B cell (primary cell): ENCODE measurements around the gene RFX3. TPM values are rescaled to one million over a fixed set of nuclear protein-coding genes. Genes with fewer than 3 reads are reported as not detected.

Experiments used
- ATAC-seq: fragments of 200-7000 bp; cut with Tn5 transposase; one replicate; pipeline ENCODE4 v1.10.0; 2021; ENCODE audit warnings: low read depth, mild to moderate bottlenecking, moderate number of reproducible peaks, moderate library complexity
- CTCF ChIA-PET: fragments of 350-600 bp; sonication (Branson Sonifier 250); formaldehyde crosslinking; loops from one replicate; lab custom pipeline; 2021; ENCODE audit warnings: antibody characterized with exemption, inconsistent platforms; lab: Charles Lee
- POLR2A ChIA-PET: fragments of 350-600 bp; sonication (Branson Sonifier 250); formaldehyde crosslinking; loops from one replicate; lab custom pipeline; 2021; ENCODE audit warnings: antibody characterized with exemption; lab: Charles Lee
- DNase-seq: peaks from one replicate; pipeline ENCODE4 v3.0.0; 2013
- H2AFZ ChIP-seq: 2 replicates; pipeline ENCODE4 v1.6.1; 2012; ENCODE audit warnings: mild to moderate bottlenecking, low read depth, low read length; ENCODE audit not compliant: insufficient read depth, poor library complexity, severe bottlenecking
- H3K27ac ChIP-seq, 2 donors: 1 replicate in 1 of 2; 2 replicates in 1 of 2; pipeline ENCODE4 v1.5.1; 2012 to 2013; ENCODE audit warnings: low read length in 2 of 2, mild to moderate bottlenecking in 2 of 2, moderate library complexity in 1 of 2
- H3K27me3 ChIP-seq, 4 experiments: fragments of 200-600 bp in 1 of 4; sonication (generic) in 1 of 4; replicated peaks in 1 of 4; 1 replicate in 2 of 4; 2 replicates in 2 of 4; pipeline versions ENCODE4 v1.6.1 to v1.7.0; 2013 to 2016; ENCODE audit warnings: low read length in 3 of 4, mild to moderate bottlenecking in 2 of 4, mixed read lengths in 1 of 4, moderate library complexity in 1 of 4; ENCODE audit not compliant: insufficient read depth in 4 of 4, control insufficient read depth in 3 of 4; ENCODE audit errors: control extremely low read depth in 1 of 4
- H3K36me3 ChIP-seq, 2 experiments: replicated peaks in 1 of 2; 1 replicate in 1 of 2; 2 replicates in 1 of 2; pipeline versions ENCODE4 v1.6.1 to v1.7.1; 2013; ENCODE audit warnings: low read length in 1 of 2; ENCODE audit not compliant: insufficient read depth in 2 of 2, control insufficient read depth in 1 of 2; ENCODE audit errors: control extremely low read depth in 1 of 2, extremely low read depth in 1 of 2
- H3K4me1 ChIP-seq, 2 donors: fragments of 200-600 bp in 1 of 2; sonication (generic) in 1 of 2; 1 replicate in 1 of 2; 2 replicates in 1 of 2; pipeline versions ENCODE4 v1.5.1 to v1.6.1; 2013 to 2017; ENCODE audit warnings: low read length in 2 of 2; ENCODE audit not compliant: control insufficient read depth in 2 of 2, insufficient read depth in 2 of 2
- H3K4me2 ChIP-seq: replicated peaks from 2 replicates; pipeline ENCODE3; 2012; ENCODE audit warnings: mild to moderate bottlenecking, low read depth, low read length; ENCODE audit not compliant: poor library complexity, severe bottlenecking
- H3K4me3 ChIP-seq, 5 experiments: fragments of 200-600 bp in 1 of 5; sonication (generic) in 1 of 5; 1 replicate in 3 of 5; 2 replicates in 2 of 5; pipeline versions ENCODE4 v1.5.1 to v1.7.0; 2011 to 2016; ENCODE audit warnings: low read length in 4 of 5, mild to moderate bottlenecking in 4 of 5, low read depth in 2 of 5, control low read depth in 1 of 5, moderate library complexity in 1 of 5; ENCODE audit not compliant: insufficient read depth in 1 of 5; ENCODE audit errors: control extremely low read depth in 1 of 5, extremely low read depth in 1 of 5
- H3K79me2 ChIP-seq: fragments of 200-600 bp; sonication (generic); one replicate; pipeline ENCODE4 v1.6.0; 2016; ENCODE audit warnings: low read length; ENCODE audit not compliant: control insufficient read depth, insufficient read depth
- H3K9ac ChIP-seq: fragments of 200-600 bp; sonication (generic); 2 replicates; pipeline ENCODE4 v1.6.1; 2017; ENCODE audit warnings: mild to moderate bottlenecking, low read length, moderate library complexity
- H3K9me3 ChIP-seq, 3 donors: one replicate each; pipeline versions ENCODE4 v1.6.1 to v1.7.1; 2013; ENCODE audit warnings: low read length in 2 of 3; ENCODE audit not compliant: control insufficient read depth in 2 of 3, insufficient read depth in 1 of 3; ENCODE audit errors: control extremely low read depth in 1 of 3
- H4K20me1 ChIP-seq: 2 replicates; pipeline ENCODE4 v1.6.0; 2012; ENCODE audit warnings: mild to moderate bottlenecking, low read length; ENCODE audit not compliant: insufficient read depth, control insufficient read depth, poor library complexity, severe bottlenecking
- H3K27ac Mint-ChIP-seq: one replicate; pipeline ENCODE4 v1.8.0; 2021; ENCODE audit warnings: mixed read lengths
- H3K27me3 Mint-ChIP-seq: one replicate; pipeline ENCODE4 v1.8.0; 2021; ENCODE audit warnings: mixed read lengths
- H3K4me1 Mint-ChIP-seq: one replicate; pipeline ENCODE4 v1.8.0; 2021; ENCODE audit warnings: mixed read lengths
- H3K4me3 Mint-ChIP-seq: one replicate; pipeline ENCODE4 v1.8.0; 2021; ENCODE audit warnings: mixed read lengths
- H3K9me3 Mint-ChIP-seq: one replicate; pipeline ENCODE4 v1.8.0; 2022; ENCODE audit warnings: mixed read lengths; ENCODE audit not compliant: insufficient read depth
- CTCF ChIP-seq: fragments of 200-600 bp; IDR thresholded peaks from one replicate; pipeline ENCODE4 v1.8.0; 2022; ENCODE audit warnings: antibody characterized with exemption, mild to moderate bottlenecking
- EZH2 ChIP-seq: IDR thresholded peaks from 2 replicates; pipeline ENCODE4 v1.6.1; 2012; ENCODE audit warnings: borderline replicate concordance, low read depth, mild to moderate bottlenecking, moderate library complexity, low read length; ENCODE audit not compliant: insufficient read depth, poor library complexity, severe bottlenecking
- WGBS: methylation state at CpG from one replicate; pipeline ENCODE4 v1.1.5; 2013; ENCODE audit warnings: missing lambda C conversion rate; ENCODE audit not compliant: insufficient coverage; 5-methylcytosine and 5-hydroxymethylcytosine counted together
- intact Hi-C: fragments of 100-400 bp; cut with micrococcal nuclease; formaldehyde crosslinking; loops from one replicate; pipeline ENCODE4 v1.10.0; 2022
- polyA plus RNA-seq: library from polyadenylated mRNA; depleted of rRNA; stranded (reverse); fragments of >200 nt; gene quantifications from 2 replicates; pipeline ENCODE4 v1.2.3, GENCODE V29; 2012
- total RNA-seq, 2 donors: library from RNA; stranded (reverse); fragments of 120-200 nt in 1 of 2; gene quantifications; 1 replicate in 1 of 2; 2 replicates in 1 of 2; pipeline versions ENCODE4 v1.2.3 to v1.2.4, GENCODE V29; 2013 to 2022

Gene RFX3
- total and polyA plus RNA-seq, 2 donors (not counting 1 experiment from before 2014, with no cell fraction given) = 6.1 to 39.1 TPM

GRCh38 chr9:3549225-3549624, 23.4 kb upstream of the RFX3 start:
- ChIA-PET CTCF (no interaction called here), POLR2A (no interaction called here)
- no peaks in the 10 kb centered on the region for H3K4me1 ChIP-seq
- TF ChIP-seq EZH2 (no peak), CTCF (no peak)
- no peak overlapping the region for H3K4me2 ChIP-seq
- H3K36me3 ChIP-seq = no peaks in the 10 kb centered on the region
- H3K9ac ChIP-seq = no peak overlapping the region
- Mint-ChIP-seq H3K9me3 (no peaks in the 10 kb centered on the region), H3K4me3 (no peak overlapping the region), H3K4me1 (no peaks in the 10 kb centered on the region), H3K27me3 (no peaks in the 10 kb centered on the region), H3K27ac (no peak overlapping the region)
- intact Hi-C loops = no loop called here
- H3K27ac ChIP-seq = no peak overlapping the region
- no peak overlapping the region for H3K4me3 ChIP-seq
- DNase-seq (no peak), ATAC-seq (no peak)
- H4K20me1 ChIP-seq = no peaks in the 10 kb centered on the region
- H3K9me3 ChIP-seq = no peaks in the 10 kb centered on the region
- H2AFZ ChIP-seq = no peak overlapping the region
- no peaks in the 10 kb centered on the region for H3K79me2 ChIP-seq
- no peaks in the 10 kb centered on the region for H3K27me3 ChIP-seq

- no peak overlapping the region for H3K27ac ChIP-seq
- Mint-ChIP-seq H3K4me3 (no peak overlapping the region), H3K27me3 (no peaks in the 10 kb centered on the region), H3K4me1 (no peaks in the 10 kb centered on the region), H3K9me3 (no peaks in the 10 kb centered on the region), H3K27ac (no peak overlapping the region)
- ChIA-PET POLR2A (no interaction called here), CTCF (no interaction called here)
- no peak overlapping the region for H3K9ac ChIP-seq
- no peak overlapping the region for H3K4me3 ChIP-seq
- H3K4me2 ChIP-seq = no peak overlapping the region
- 100% methylated on average over 1 of the region's 1 CpG for WGBS
- no peaks in the 10 kb centered on the region for H3K27me3 ChIP-seq
- DNase-seq = no peak
- no peak for ATAC-seq
- intact Hi-C loops = no loop called here
- no peak for TF ChIP-seq EZH2
- TF ChIP-seq CTCF = no peak
- no peaks in the 10 kb centered on the region for H4K20me1 ChIP-seq
- no peaks in the 10 kb centered on the region for H3K79me2 ChIP-seq
- H3K9me3 ChIP-seq = no peaks in the 10 kb centered on the region
- H3K4me1 ChIP-seq = no peaks in the 10 kb centered on the region
- H3K36me3 ChIP-seq = no peaks in the 10 kb centered on the region
- no peak overlapping the region for H2AFZ ChIP-seq
Observed at GRCh38 chr9:3548648-3549047, 22.8 kb upstream of the RFX3 start.
